ENCODE results near the gene SBK2.
"Not testable (repeated sequence)": the region's sequence is repeated elsewhere in the genome, so short reads cannot be mapped to it uniquely, and the experiment has no call there.

The SBK2 gene

GRCh38 chr19:55503502-55504251 lies 33.3 kb downstream of the SBK2 start:
- peak; percentile 51 to 98 (median 92) for DNase-seq

GRCh38 chr19:55503157-55503501 lies 33.8 kb downstream of the SBK2 start:
- no peak for DNase-seq

DNA sequence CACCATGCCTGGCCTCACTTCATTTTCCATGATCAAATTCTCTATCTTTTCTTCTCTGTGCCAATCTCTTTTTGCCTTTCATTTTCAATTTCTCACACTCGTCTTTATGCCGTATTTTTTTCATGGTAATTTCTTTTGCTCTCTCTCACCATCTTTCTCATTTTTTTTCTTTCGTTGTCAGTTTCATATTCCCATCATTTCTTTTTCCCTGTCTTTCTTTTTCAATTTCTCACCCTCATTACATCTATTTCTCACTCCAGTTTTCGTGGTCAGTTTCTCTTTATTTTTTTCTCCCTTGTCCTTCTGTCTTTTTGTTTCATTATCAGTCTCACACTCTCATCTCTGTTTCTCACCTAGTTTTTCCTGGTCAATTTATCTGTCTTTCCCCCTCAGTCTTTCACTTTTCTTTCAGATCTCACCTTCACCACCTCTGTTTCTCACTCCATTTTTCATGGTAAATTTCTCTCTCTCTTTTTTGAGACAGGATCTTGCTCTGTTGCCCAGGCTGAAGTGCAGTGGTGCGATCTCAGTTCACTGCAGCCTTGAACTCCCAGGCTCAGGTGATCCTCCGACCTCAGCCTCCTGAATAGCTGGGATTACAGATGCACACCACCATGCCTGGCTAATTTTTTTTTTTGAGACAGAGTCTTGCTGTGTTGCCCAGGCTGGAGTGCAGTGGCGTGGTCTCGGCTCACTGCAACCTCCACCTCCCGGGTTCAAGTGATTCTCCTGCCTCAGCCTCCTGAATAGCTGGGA lies 34.6 kb downstream of the SBK2 start:
- DNase-seq, result no peak

DNA sequence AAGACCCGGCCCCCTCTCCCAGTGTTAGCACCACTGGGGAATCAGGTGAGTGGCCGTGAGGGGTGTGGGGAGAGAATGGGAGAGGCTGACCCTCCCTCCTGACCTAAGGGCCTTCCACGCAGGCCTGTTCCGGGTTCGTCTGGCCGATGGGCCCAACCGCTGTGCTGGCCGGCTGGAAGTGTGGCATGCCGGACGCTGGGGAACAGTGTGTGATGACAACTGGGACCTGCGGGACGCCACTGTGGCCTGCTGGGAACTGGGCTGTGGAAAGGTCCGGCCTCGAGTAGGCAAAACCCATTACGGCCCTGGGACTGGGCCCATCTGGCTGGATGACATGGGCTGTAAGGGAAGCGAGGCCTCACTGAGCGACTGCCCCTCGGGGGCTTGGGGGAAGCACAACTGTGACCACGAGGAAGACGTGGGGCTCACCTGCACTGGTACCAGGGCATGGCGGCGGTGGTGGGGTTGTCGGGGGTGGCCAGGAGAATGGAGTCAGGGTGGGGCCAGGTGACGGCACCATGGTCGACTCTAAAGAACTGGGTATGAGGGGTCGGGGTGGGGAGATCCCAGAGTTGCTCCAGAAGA lies 36.5 kb downstream of the SBK2 start:
- DNase-seq, result no peak

DNA sequence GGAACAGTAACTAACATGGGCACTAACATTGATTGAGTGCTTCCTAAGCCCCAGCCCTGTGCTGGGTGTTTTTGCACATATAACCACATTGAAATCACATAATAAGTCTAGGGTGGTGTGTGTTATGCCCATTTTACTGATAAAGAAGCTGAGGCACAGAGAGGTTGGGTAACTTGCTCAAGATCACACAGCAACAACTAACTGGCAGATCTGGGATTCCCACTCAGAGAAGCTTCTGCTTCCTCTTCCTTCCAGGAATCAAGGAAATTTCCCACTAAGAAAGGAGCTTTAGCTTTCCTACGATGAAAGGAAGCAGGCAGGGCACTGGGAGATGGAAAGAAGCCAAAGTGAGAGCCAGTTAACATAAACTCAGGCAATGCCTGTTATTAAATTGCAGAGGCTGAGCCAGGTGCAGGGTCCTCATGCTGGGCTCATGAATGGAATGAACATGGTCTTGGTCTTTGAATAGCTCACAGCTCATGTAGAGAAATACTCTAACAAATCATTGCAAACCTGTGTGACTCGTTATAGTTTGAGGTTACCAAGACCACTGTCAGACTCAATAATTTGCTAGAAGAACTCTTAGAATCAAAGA lies 38.6 kb downstream of the SBK2 start:
- DNase-seq, result no peak

GRCh38 chr19:55497763-55498162 lies 39.2 kb downstream of the SBK2 start:
- no peak for DNase-seq

GRCh38 chr19:55496820-55497219 lies 40.1 kb downstream of the SBK2 start:
- not testable (repeated sequence) for DNase-seq

DNA sequence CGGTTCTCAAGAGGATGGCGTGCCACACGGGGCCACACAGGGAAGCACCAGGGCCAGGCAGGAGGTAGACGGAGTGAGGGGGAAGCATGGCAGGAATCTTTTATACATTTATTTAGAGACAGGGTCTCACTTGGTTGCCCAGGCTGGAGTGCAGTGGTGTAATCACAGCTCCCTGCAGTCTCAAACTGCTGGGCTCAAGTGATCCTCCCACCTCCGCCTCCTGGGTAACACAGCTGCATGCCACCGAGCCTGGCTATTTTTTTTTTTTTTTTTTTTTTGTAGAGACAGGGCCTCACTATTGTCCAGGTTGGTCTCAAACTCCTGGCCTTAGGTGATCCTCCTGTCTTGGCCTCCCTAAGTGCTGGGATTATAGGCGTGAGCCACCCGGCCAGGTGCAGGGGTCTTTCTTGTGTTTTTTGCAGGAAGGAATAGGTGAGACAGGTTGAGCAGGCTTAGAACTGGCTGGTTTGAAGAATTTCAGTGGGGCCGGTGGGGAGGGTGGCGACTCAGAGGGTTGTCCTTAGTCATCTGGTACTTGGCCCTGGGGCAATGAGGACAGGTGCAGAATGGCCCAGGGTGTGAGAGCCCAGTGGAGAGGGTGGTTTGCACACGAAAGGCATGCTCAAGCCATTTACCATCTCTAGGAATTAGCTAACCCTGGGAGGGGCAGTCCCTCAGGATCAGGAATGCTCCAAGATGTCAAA lies 41.1 kb downstream of the SBK2 start:
- DNase-seq, result no peak

GRCh38 chr19:55494172-55494761 lies 42.7 kb downstream of the SBK2 start:
- peak in 1 of 58 donors; percentile 33 for DNase-seq

GRCh38 chr19:55493645-55494171 lies 43.2 kb downstream of the SBK2 start:
- DNase-seq, result no peak

- no peak for DNase-seq
Observed at GRCh38 chr19:55493052-55493644, 43.8 kb downstream of the SBK2 start.

DNA sequence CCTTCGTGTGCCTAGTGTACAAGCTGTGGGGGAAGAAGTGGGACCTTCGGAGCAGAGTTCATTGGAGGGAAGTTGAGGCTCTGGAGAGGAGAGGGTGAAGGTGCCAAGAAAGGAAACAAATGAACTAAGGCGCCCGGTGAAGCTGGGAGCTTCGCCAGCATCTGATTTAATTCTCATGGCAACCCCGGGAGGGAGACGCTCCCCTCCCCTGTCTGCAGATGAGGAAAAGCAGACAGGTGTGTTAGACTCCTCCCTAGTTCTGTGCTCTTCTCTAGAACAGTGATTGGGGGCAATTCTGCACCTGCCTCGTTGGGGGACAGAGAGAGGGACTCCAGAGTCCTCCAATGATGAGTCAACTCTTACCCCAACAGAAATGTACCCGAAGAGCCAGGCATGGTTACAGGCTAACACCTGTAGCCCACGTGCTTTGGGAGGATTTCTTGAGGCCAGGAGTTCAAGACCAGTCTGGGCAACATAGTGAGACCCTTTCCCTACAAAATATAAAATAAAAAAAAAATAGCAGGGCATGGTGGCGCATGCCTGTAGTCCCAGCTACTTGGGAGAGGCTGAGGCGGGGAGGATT lies 44.5 kb downstream of the SBK2 start:
- DNase-seq, result no peak

DNA sequence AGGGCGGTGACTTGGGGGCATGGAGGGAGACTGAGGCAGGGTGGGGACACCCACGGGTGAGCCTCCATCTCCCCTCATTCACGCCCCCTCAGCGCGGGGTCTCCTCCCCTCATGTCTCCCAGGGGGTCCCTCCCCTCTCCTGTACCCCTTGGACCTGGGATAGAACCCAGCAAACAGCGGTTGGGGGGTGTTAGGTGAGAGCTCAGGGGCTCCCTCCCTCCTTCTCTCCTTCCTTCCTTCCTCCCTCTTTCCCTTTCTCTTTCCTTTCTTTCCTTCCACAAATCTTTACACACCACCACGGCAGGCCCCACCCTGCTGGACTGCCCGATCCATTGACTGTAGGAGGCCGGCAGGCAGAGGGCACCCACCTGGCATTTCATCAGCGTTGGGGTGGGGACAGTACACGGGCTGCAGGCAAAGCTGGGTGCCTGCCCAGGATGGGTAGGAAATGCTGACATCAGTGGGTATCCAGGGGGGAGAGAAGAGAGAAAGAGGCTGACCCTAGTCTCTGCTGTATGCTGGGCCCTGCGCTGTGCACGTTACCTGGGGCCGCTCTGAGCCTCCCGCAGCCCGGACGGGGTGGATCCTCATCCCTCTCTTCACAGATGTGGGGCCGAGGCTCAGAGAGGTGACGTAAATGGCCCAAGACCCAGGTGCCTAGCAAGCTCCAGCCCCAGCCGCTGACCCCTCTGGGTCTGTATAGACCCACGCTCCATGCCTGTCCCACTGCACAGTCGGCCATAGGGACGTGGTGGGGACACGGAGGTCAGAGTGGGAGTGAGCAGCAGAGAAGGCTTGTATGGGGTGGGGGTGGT lies 45.2 kb downstream of the SBK2 start:
- DNase-seq, result no peak

- no peak for DNase-seq
Observed at GRCh38 chr19:55490478-55491432, 46.2 kb downstream of the SBK2 start.

DNA sequence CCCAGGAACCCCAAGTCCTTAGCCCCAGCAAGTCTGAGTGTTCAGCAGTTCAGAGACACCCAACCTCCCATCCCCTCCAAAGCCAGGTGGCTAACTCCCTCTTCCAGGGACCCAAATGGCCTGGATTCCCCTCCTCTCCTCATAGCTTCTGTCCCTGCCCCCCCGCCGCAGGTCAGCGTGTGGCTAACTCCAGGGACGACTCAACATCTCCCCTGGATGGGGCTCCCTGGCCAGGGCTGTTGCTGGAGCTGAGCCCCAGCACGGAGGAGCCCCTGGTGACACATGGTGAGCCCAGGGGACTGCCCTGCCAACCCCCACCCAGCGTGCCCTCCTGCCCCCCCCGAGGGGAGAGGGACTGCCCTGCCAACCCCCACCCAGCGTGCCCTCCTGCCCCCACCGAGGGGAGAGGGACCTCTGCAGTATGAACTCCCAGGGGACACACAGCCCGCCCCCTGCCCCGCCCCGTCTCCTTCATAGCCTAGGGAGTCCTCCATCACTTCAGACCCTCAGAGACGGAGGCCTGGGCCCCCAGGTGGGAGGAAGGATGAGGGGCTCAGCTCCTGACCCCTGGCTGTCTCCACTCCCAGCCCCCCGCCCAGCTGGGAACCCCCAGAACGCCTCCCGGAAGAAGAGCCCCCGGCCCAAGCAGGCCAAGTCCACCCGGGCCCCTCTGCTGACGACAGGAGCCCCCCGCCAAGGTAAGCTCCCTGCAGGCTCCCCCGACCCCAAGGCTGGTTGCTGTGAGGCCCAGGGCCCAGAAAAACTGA lies 47.0 kb downstream of the SBK2 start:
- DNase-seq, result no peak

DNA sequence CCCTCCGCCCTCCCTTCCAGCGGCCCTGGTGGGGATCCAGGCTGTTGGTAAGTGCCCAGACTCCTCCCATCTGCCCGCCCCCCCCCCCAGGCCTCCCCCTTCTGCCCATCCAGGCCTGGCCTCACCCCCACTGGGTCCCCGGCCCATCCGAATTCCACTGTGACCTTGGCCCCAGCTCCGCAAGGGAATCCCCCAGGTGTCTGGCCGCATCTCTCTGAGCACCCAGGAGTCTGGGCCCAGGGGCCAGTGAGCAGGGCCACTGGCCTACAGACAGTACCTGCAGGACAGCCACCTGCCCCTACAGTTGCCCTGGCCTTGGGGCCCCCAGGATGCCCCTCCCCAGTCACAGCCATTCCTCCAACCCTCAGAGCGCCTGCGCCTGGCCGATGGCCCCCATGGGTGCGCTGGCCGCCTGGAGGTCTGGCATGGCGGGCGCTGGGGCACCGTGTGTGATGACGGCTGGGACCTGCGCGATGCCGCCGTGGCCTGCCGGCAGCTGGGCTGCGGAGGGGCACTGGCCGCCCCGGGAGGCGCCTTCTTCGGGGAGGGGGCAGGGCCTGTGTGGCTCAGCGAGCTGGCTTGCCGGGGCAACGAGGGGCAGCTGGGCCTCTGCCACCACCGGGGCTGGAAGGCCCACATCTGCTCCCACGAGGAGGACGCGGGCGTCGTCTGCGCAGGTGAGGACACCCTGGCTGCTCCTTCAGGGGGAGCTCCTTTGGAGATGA lies 47.8 kb downstream of the SBK2 start:
- no peak for DNase-seq

Data from anterior cingulate cortex (tissue), 58 donors.